ENCODE results near the gene CELF2. TPM values are rescaled to one million over a fixed set of nuclear protein-coding genes. Genes with fewer than 3 reads are reported as not detected.

The CELF2 gene
- total RNA-seq, 1 donor from 2014 or later, result 31.6 TPM

- no peak overlapping the region for H3K27ac Mint-ChIP-seq
- Histone ChIP-seq H3K9me3 (ENCODE audit: low read depth) (no peaks in the 10 kb centered on the region), H3F3A (ENCODE audit: low read depth) (peaks cover 10% of the 10 kb centered on the region), H3K79me2 (ENCODE audit: low read depth) (no peaks in the 10 kb centered on the region), H3K4me1 (peaks cover 12% of the 10 kb centered on the region), H2AFZ (replicated peaks) (no peak overlapping the region), H3K27ac (no peak overlapping the region), H3K27me3 (no peaks in the 10 kb centered on the region), H3K4me3 (no peak overlapping the region), H3K4me2 (no peak overlapping the region), H3K9ac (no peak overlapping the region), H4K20me1 (ENCODE audit: low read depth) (no peaks in the 10 kb centered on the region), H3K36me3 (no peaks in the 10 kb centered on the region)
- H3K4me1 Mint-ChIP-seq, result peaks cover 31% of the 10 kb centered on the region
- H3K36me3 Mint-ChIP-seq, result peaks cover 5% of the 10 kb centered on the region
- H3K27me3 Mint-ChIP-seq (ENCODE audit: insufficient read depth, low read depth), result no peaks in the 10 kb centered on the region
- no peak for DNase-seq (ENCODE audit: low spot score)
- H3K4me3 Mint-ChIP-seq, result no peak overlapping the region
- no peaks in the 10 kb centered on the region for H3K9me3 Mint-ChIP-seq
- TF ChIP-seq EZH2phosphoT487 (IDR thresholded peaks at IDR 0.05), result no peak
- TF ChIP-seq CTCF (IDR thresholded peaks at IDR 0.05), result no peak
- no peak for TF ChIP-seq EZH2 (IDR thresholded peaks at IDR 0.05)
Measured at GRCh38 chr10:11262494-11263345, 245.0 kb downstream of the CELF2 start.

- peaks cover 12% of the 10 kb centered on the region for H3K4me1 ChIP-seq
- TF ChIP-seq CTCF (IDR thresholded peaks at IDR 0.05) (no peak), EZH2phosphoT487 (IDR thresholded peaks at IDR 0.05) (no peak), EZH2 (IDR thresholded peaks at IDR 0.05) (no peak)
- H3K4me2 ChIP-seq, result no peak overlapping the region
- Mint-ChIP-seq H3K27me3 (ENCODE audit: insufficient read depth, low read depth) (no peaks in the 10 kb centered on the region), H3K9me3 (no peaks in the 10 kb centered on the region), H3K4me1 (peaks cover 31% of the 10 kb centered on the region), H3K27ac (no peak overlapping the region), H3K36me3 (peaks cover 3% of the 10 kb centered on the region), H3K4me3 (no peak overlapping the region)
- DNase-seq (ENCODE audit: low spot score), result no peak
- H3K36me3 ChIP-seq, result no peaks in the 10 kb centered on the region
- H3K4me3 ChIP-seq, result no peak overlapping the region
- no peak overlapping the region for H3K9ac ChIP-seq
- H2AFZ ChIP-seq (replicated peaks), result no peak overlapping the region
- H3K79me2 ChIP-seq (ENCODE audit: low read depth), result no peaks in the 10 kb centered on the region
- H4K20me1 ChIP-seq (ENCODE audit: low read depth), result no peaks in the 10 kb centered on the region
- H3F3A ChIP-seq (ENCODE audit: low read depth), result peaks cover 10% of the 10 kb centered on the region
- no peak overlapping the region for H3K27ac ChIP-seq
- no peaks in the 10 kb centered on the region for H3K9me3 ChIP-seq (ENCODE audit: low read depth)
- H3K27me3 ChIP-seq, result no peaks in the 10 kb centered on the region
Measured at GRCh38 chr10:11263767-11264166, 246.1 kb downstream of the CELF2 start.

- no peak for TF ChIP-seq CTCF (IDR thresholded peaks at IDR 0.05)
- TF ChIP-seq EZH2phosphoT487 (IDR thresholded peaks at IDR 0.05), result no peak
- no peak overlapping the region for H3K4me3 ChIP-seq
- no peaks in the 10 kb centered on the region for H3K27me3 ChIP-seq
- H3K9me3 ChIP-seq (ENCODE audit: low read depth), result no peaks in the 10 kb centered on the region
- no peak overlapping the region for H3K9ac ChIP-seq
- H4K20me1 ChIP-seq (ENCODE audit: low read depth), result no peaks in the 10 kb centered on the region
- no peaks in the 10 kb centered on the region for H3K27me3 Mint-ChIP-seq (ENCODE audit: insufficient read depth, low read depth)
- no peak overlapping the region for H3K27ac ChIP-seq
- no peak overlapping the region for H3K4me3 Mint-ChIP-seq
- no peak overlapping the region for H3K4me2 ChIP-seq
- peaks cover 38% of the 10 kb centered on the region for H3K4me1 Mint-ChIP-seq
- no peaks in the 10 kb centered on the region for H3K9me3 Mint-ChIP-seq
- no peak overlapping the region for H2AFZ ChIP-seq (replicated peaks)
- H3K4me1 ChIP-seq, result peaks cover 12% of the 10 kb centered on the region
- H3K36me3 Mint-ChIP-seq, result no peaks in the 10 kb centered on the region
- no peak for DNase-seq (ENCODE audit: low spot score)
- H3K79me2 ChIP-seq (ENCODE audit: low read depth), result no peaks in the 10 kb centered on the region
- no peak overlapping the region for H3K27ac Mint-ChIP-seq
- no peaks in the 10 kb centered on the region for H3K36me3 ChIP-seq
- peaks cover 10% of the 10 kb centered on the region for H3F3A ChIP-seq (ENCODE audit: low read depth)
Measured at GRCh38 chr10:11264296-11265048, 246.8 kb downstream of the CELF2 start.
